ENCODE measurements around the gene TMEM86A.
"Not testable (repeated sequence)": the region's sequence is repeated elsewhere in the genome, so short reads cannot be mapped to it uniquely, and the experiment has no call there.

The TMEM86A gene

DNA sequence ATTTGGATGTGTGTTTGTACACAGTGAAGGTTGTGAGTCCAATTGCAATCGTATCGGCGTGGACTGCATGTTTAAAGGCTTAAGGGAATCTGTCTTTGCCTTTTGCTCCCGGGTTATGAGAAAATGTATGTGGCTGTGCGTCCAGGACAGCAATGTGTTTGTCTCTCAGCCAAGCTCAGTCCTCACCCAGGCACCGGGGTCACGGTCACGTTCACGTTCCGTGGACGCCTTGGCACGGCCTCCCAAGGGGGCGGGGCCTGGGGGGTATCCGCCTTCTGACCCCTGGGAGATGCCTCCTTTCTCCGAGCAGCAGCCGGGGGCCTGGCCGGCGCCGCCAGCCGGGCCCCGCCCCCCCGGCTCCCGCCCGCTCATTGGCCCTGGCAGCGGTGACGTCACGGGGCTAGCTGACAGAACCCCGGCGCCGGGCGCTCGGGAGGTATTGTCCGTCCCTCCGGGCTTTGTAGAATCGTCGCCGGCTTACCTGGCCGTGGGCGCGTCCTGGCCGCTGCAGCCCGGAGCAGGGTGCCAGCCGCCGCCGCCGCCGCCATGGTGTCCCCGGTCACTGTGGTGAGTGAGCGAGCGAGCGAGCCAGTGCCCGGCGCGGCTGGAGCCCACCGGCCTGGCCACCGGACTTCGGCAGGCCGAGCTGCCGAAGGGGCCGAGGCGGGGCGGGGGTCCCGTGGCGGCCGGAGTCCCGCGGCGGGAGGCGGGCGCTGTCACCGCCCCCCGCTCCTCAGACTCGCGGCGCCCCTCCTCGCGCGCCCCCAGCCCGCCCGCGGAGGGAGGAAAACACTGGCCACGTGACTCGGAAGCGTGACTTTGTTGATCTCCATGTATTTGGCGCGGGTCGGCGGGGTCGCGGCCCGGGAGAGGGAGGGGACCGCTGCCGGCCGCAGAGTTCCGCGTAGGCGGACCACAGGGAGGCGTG is at the start of gene TMEM86A:
TSS of gene TMEM86A (plus strand) at position 439 of the 928 bp plus-strand sequence. CDS start at position 547, 108 bp downstream.
- DNase-seq: peak; percentile 77

DNA sequence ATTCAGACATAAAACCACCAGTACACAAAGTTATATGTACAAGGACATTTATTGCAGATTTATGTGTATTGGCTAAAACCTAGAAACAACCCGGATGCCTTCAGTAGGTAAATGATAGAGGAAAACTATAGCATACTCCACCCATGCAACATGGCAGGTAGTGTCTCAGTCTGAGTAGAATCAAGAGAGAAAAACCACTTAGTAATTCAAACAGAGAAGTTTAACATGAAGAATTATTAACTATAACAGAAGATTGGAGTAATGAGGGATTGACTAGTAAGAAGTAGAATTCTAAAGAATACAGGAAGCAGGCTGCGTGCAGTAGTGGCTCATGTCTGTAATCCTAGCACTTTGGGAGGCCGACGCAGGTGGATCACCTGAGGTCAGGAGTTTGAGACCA is 48.2 kb upstream of the TMEM86A start:
- DNase-seq: no peak

DNA sequence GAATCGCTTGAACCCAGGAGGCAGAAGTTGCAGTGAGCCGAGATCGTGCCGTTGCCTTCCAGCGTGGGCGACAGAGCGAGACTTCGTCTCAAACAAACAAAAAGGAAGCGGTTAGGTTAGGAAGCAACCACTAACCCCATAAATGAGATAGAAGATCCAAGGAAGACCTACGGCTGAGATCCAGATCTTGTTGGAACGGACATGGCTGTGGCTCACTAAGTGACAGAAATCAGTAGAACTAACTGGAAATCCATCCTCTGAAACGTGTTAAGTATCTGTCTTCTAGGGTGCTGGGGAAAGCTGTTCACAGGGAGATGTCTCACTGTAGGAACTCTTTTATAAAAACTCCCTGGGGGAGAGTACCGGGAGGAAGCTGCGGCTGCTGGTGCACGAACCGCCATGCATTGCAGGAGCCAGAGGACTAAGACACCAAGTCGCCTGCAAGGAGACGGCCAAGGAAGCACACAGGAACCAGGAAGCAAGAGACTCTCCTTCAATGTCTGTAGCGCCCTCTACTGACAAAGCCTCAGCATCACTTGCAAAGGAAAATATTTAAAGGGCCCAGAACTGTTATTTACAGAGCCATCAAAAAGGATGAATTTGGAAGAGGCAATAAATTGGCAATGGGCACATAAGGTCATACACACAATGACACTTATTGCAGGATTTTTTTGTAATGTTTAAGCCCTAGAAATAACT is 47.6 kb upstream of the TMEM86A start:
- peak; percentile 45 for DNase-seq

- DNase-seq: no peak
These were observed 40.9 kb upstream of the TMEM86A start for GRCh38 chr11:18657673-18658072.

GRCh38 chr11:18665353-18665872 is 33.2 kb upstream of the TMEM86A start:
- DNase-seq: not testable (repeated sequence)

- DNase-seq: peak; percentile 4
These were observed 30.4 kb upstream of the TMEM86A start for GRCh38 chr11:18668131-18668530.

DNA sequence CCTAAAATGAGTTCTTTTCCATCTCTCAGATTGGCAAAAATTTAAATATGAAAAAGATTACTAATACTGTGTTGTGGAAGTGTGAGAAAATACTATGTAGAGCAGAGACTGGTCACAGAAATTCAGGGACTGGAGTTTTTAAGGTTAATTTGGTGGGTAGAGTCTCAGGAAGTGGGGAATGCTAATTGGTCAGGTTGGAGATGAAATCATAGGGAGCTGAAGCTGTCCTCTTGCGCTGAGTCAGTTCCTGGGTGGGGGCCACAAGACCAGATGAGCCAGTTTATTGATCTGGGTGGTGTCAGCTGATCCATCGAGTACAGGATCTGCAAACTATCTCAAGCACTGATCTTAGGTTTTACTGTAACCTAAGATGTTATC is 29.4 kb upstream of the TMEM86A start:
- peak; percentile 33 for DNase-seq

DNA sequence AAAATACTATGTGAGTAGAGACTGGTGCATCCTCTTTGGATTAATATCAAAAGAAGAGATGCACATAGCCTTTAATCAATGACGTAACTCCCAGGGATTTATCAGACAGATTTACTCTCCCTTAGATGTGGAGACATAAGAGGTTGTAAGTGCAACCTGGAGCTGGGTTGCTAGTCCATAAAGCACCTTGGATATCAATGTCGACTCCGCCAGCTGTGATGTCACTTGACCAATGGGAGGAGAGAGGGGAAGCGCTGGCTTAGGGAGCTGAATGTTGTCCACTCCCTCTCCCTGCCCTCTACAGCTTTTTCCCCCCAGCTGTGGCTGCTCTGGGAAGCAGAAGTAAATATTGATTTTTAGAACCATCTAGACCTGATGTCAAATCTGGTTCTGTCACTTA is 28.9 kb upstream of the TMEM86A start:
- DNase-seq: no peak

GRCh38 chr11:18671246-18671645 is 27.3 kb upstream of the TMEM86A start:
- DNase-seq: no peak

GRCh38 chr11:18672209-18672608 is 26.4 kb upstream of the TMEM86A start:
- peak; percentile 70 for DNase-seq

DNA sequence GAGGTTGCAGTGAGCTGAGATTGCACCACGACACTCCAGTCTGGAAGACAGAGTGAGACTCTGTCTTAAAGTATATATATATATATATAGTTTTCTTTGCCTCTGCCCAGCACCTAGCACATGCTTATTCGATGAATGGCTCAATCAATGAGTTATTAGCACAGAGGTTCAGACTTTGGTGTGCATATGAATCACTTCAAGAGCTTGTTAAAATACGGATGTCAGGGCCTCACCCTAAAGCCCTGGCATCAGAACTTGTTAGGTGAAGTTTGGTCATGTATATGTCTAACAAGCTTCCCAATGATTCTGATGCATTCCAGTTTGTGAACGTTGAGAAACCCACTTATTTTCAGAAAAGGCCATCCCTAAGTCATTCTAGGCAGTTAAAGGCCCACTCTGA is 21.8 kb upstream of the TMEM86A start:
- DNase-seq: no peak

GRCh38 chr11:18677560-18677959 is 21.0 kb upstream of the TMEM86A start:
- DNase-seq: no peak

DNA sequence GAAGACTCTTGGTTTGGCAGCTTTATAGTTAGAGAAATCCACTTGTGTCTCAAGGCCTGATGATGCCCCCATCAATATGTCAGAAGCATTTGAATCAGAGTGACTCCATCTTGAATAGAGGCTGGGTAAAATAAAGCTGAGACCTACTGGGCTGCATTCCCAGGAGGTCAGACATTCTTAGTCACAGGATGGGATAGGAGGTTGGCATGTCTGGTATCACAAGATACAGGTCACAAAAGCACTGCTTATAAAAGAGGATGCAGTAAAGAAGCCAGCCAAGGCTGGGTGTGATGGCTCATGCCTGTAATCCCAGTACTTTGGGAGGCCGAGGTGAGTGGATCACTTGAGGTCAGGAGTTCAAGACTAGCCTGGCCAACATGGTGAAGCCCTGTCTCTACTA is 16.6 kb upstream of the TMEM86A start:
- peak; percentile 17 for DNase-seq

DNA sequence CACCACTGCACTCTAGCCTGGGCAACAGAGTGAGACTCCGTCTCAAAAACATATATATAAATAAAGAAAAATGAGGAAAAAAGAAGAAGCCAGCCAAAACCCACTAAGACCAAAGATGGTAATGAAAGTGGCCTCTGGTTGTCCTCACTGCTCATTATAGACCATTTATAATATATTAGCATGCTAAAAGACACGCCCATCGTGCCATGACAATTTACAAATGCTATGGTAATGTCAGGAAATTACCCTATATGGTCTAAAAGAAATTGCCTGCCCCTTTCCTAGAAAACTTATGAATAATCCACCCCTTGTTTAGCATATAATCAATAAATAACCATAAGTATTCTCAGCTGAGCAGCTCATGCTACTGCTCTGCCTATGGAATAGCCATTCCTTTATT is 16.1 kb upstream of the TMEM86A start:
- DNase-seq: no peak

GRCh38 chr11:18684267-18684666 is 14.3 kb upstream of the TMEM86A start:
- no peak for DNase-seq

GRCh38 chr11:18691467-18692140 is 7.0 kb upstream of the TMEM86A start:
- not testable (repeated sequence) for DNase-seq

GRCh38 chr11:18692941-18693760 is 5.4 kb upstream of the TMEM86A start:
- no peak for DNase-seq

- DNase-seq: peak; percentile 58
These were observed 1.8 kb upstream of the TMEM86A start for GRCh38 chr11:18696638-18697225.

GRCh38 chr11:18697576-18697975 is 1.0 kb upstream of the TMEM86A start:
- peak; percentile 8 for DNase-seq

- DNase-seq: no peak
These were observed 654 bp downstream of the TMEM86A start for GRCh38 chr11:18699269-18699596.

DNA sequence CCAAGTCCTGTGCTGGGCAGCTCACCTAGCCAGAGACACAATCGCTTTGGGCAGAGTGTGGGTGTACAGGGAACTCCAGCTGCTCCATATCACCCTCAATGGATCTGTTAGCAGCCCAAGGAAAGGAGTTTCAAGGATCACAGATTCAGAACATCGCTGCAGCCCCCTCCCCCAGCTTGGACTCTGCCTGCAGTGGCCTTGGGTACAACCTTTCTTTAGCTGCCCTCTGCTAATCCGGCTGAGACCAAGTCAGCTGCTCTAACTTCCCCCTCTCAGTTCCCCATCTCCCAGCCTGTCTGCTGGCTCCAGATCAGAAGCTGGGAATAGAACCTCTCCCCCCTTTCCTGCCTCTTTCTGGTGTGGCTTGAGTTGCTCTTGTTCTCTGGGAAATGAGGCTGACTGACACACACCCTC is 1.3 kb downstream of the TMEM86A start:
- DNase-seq: peak; percentile 7

GRCh38 chr11:18700375-18700774 is 1.8 kb downstream of the TMEM86A start:
- no peak for DNase-seq
